ENCODE results near the gene OR8D2.

The OR8D2 gene

DNA sequence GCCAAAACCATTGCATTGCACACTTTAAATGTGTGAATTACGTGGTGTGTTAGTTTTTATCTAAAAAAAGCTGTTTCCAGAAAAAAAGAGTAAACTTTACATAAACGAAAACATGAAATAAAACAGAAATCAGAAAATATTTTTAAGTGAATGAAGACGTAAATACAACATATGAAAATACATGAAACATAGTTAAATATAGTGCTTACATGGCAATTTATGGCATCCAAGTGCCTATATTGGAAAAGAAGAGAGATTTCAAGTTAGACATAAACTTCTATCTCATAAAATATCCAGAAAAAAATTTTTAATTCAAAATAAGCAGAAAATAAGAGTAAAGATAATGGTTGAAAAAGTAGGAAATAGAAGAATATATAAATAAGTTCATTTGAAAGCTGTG lies 11.9 kb upstream of the OR8D2 start:
- TF ChIP-seq, protein P1, sequence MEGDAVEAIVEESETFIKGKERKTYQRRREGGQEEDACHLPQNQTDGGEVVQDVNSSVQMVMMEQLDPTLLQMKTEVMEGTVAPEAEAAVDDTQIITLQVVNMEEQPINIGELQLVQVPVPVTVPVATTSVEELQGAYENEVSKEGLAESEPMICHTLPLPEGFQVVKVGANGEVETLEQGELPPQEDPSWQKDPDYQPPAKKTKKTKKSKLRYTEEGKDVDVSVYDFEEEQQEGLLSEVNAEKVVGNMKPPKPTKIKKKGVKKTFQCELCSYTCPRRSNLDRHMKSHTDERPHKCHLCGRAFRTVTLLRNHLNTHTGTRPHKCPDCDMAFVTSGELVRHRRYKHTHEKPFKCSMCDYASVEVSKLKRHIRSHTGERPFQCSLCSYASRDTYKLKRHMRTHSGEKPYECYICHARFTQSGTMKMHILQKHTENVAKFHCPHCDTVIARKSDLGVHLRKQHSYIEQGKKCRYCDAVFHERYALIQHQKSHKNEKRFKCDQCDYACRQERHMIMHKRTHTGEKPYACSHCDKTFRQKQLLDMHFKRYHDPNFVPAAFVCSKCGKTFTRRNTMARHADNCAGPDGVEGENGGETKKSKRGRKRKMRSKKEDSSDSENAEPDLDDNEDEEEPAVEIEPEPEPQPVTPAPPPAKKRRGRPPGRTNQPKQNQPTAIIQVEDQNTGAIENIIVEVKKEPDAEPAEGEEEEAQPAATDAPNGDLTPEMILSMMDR (conservative IDR thresholded peaks at IDR 0.05; ENCODE audit: low read depth, low read length) = no peak
- no peak for DNase-seq (ENCODE audit: low read depth)
- H3K4me3 ChIP-seq (ENCODE audit: low read depth, low read length) = no peak overlapping the region

DNA sequence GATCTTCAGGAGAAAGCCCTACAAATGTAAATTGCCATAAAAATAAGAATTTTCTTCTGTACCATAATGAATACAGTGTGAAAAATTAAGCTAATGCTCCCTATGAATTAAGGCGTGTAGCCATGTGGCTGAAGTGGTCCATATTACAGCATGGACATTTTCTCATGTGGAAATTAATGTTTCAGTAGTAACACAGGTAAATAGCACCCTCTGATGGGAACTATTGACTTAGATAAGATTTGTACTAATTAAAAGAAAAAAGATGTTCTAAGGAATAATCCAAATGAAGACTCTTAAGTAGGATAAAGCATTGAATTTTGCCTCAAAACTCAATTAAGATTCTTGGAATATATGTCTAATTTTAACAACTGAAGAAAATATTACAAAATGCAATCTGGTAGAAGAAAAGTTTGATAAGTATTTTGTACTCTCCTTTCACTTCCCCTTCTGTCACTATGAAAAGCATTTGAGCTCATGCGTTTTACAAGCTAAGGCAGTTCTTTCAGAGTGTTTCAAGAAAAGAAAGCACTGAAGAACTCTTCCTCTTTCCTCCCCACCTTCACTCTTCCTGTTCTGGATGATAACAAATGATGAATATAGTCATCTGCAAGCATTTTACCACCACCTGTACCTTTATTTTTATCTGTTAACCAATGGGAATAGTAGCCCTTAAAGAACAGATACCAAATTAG lies 9.9 kb upstream of the OR8D2 start:
- TF ChIP-seq, protein P1 (conservative IDR thresholded peaks at IDR 0.05; ENCODE audit: low read depth, low read length) = peak; percentile 21
- peak; percentile 40 for DNase-seq (ENCODE audit: low read depth)
- H3K4me3 ChIP-seq (ENCODE audit: low read depth, low read length) = no peak overlapping the region

DNA sequence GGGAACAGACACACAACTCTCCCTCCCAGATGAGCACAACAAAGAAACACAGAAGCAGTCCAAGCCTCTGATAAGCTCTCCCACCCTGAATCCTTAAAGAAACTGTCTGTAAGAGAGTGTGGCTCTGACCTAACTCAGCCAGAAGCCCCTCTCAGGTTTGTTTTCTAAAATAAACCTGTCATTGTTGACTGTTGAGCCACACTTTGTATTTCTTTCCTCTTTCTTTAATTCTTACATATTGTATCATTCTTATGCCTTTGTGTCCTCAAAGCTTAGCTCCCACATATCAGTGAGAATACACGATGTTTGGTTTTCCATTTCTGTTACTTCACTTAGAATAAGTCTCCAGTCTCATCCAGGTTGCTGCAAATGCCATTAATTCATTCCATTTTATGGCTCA lies 7.8 kb upstream of the OR8D2 start:
- DNase-seq (ENCODE audit: low read depth) = no peak
- TF ChIP-seq, protein P1 (conservative IDR thresholded peaks at IDR 0.05; ENCODE audit: low read depth, low read length) = no peak
- H3K4me3 ChIP-seq (ENCODE audit: low read depth, low read length) = no peak overlapping the region

GRCh38 chr11:124322356-124322755 lies 2.4 kb upstream of the OR8D2 start:
- TF ChIP-seq, protein P1 (conservative IDR thresholded peaks at IDR 0.05; ENCODE audit: low read depth, low read length) = no peak
- no peak overlapping the region for H3K4me3 ChIP-seq (ENCODE audit: low read depth, low read length)
- no peak for DNase-seq (ENCODE audit: low read depth)

GRCh38 chr11:124315052-124315451 lies 4.9 kb downstream of the OR8D2 start:
- TF ChIP-seq, protein P1 (conservative IDR thresholded peaks at IDR 0.05; ENCODE audit: low read depth, low read length) = no peak
- DNase-seq (ENCODE audit: low read depth) = peak; percentile 50

DNA sequence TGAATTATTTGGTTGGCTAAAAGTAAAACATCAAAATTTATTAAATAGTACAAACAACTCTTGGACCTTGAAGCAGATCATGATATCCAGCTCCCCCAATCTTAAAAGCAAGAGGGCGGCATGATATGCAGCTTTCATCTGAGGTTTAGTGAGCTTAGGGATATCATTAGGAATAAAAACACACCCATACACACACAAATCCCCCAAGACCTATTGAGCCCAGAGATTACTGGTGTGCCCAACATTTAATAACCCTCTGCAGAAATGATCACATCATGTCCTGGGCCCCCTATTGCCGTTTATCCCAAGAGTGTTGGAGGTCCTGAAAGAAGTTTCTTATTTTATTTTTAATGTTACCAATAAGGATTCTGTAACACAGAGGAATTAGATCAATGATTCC lies 6.1 kb downstream of the OR8D2 start, which contains the start of gene OR8D1:
Gene OR8D1 (minus strand): TSS at position 101 of the 400 bp plus-strand sequence. CDS start 3,183 bp downstream, outside the sequence.
- DNase-seq (ENCODE audit: low read depth) = no peak
- H3K4me3 ChIP-seq (ENCODE audit: low read depth, low read length) = no peak within 1 kb of the TSS
- TF ChIP-seq, protein P1 (conservative IDR thresholded peaks at IDR 0.05; ENCODE audit: low read depth, low read length) = no peak

More at GRCh38 chr11:124315052-124315451, 4.9 kb downstream of the OR8D2 start:
- H3K4me3 ChIP-seq (ENCODE audit: low read depth, low read length) = no peak overlapping the region

DNA sequence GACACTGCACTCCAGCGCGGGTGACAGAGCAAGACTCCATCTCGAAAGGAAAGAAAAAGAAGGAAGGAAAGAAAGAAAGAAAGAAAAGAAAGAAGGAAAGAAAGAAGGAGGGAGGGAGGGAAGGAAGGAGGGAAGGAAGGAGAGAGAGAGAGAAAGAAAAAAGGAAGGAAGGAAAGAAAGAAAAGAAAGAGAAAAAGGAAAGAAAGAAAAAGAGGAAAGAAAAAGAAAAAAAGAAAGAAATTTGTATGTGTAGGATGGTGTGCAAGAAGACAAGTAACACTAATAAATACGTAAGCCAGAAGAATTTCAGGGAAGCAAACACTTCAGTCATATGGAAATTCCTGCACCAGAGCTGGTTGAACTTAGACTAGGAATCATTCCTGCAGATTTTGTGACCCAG lies 6.9 kb downstream of the OR8D2 start:
- no peak overlapping the region for H3K4me3 ChIP-seq (ENCODE audit: low read depth, low read length)
- DNase-seq (ENCODE audit: low read depth) = no peak
- TF ChIP-seq, protein P1 (conservative IDR thresholded peaks at IDR 0.05; ENCODE audit: low read depth, low read length) = no peak
